Activated T-cell treated with anti-CD3 and anti-CD28 coated beads for 1 hour (primary cell): ENCODE measurements around the gene ZBED2.
"Not testable (repeated sequence)": the region's sequence is repeated elsewhere in the genome, so short reads cannot be mapped to it uniquely, and the experiment has no call there.

Experiments used
- DNase-seq: peaks from one replicate; pipeline ENCODE4 v3.0.0-alpha.2; 2020; ENCODE audit warnings: low read depth

Gene ZBED2

GRCh38 chr3:111595232-111595631, at the start of gene ZBED2:
TSS of gene ZBED2 (minus strand) at chr3:111595346. CDS start at chr3:111594201, 1,145 bp downstream.
- no peak for DNase-seq

GRCh38 chr3:111639316-111639715, 44.2 kb upstream of the ZBED2 start:
- no peak for DNase-seq

GRCh38 chr3:111636366-111636885, 41.3 kb upstream of the ZBED2 start:
- DNase-seq, result no peak

GRCh38 chr3:111635403-111635802, 40.3 kb upstream of the ZBED2 start:
- DNase-seq, result no peak

GRCh38 chr3:111630638-111631037, 35.5 kb upstream of the ZBED2 start:
- not testable (repeated sequence) for DNase-seq

GRCh38 chr3:111629018-111629417, 33.9 kb upstream of the ZBED2 start:
- not testable (repeated sequence) for DNase-seq

- DNase-seq, result no peak
Observed at GRCh38 chr3:111627092-111627491, 31.9 kb upstream of the ZBED2 start.

GRCh38 chr3:111621535-111621934, 26.4 kb upstream of the ZBED2 start:
- no peak for DNase-seq

GRCh38 chr3:111619833-111620232, 24.7 kb upstream of the ZBED2 start:
- no peak for DNase-seq

GRCh38 chr3:111618945-111619344, 23.8 kb upstream of the ZBED2 start:
- DNase-seq, result no peak

GRCh38 chr3:111617912-111618601, 22.9 kb upstream of the ZBED2 start:
- DNase-seq, result no peak

- no peak for DNase-seq
Observed at GRCh38 chr3:111617406-111617805, 22.3 kb upstream of the ZBED2 start.

- peak; percentile 21 for DNase-seq
Observed at GRCh38 chr3:111616417-111617105, 21.4 kb upstream of the ZBED2 start.

- no peak for DNase-seq
Observed at GRCh38 chr3:111615880-111616279, 20.7 kb upstream of the ZBED2 start.

- no peak for DNase-seq
Observed at GRCh38 chr3:111613294-111613693, 18.1 kb upstream of the ZBED2 start.

- no peak for DNase-seq
Observed at GRCh38 chr3:111610612-111611054, 15.5 kb upstream of the ZBED2 start.

- DNase-seq, result no peak
Observed at GRCh38 chr3:111610189-111610588, 15.0 kb upstream of the ZBED2 start.

GRCh38 chr3:111609700-111610099, 14.6 kb upstream of the ZBED2 start:
- DNase-seq, result no peak

- DNase-seq, result no peak
Observed at GRCh38 chr3:111608383-111608782, 13.2 kb upstream of the ZBED2 start.

GRCh38 chr3:111607240-111607920, 12.2 kb upstream of the ZBED2 start:
- DNase-seq, result no peak

GRCh38 chr3:111605493-111605892, 10.3 kb upstream of the ZBED2 start:
- no peak for DNase-seq

GRCh38 chr3:111605018-111605417, 9.9 kb upstream of the ZBED2 start:
- no peak for DNase-seq

GRCh38 chr3:111604119-111604518, 9.0 kb upstream of the ZBED2 start:
- DNase-seq, result no peak
